SKM-1 (cell line): ENCODE data around the gene ZNF208.
"Not testable (repeated sequence)": the region's sequence is repeated elsewhere in the genome, so short reads cannot be mapped to it uniquely, and the experiment has no call there.

Experiments used
- DNase-seq: peaks from one replicate; lab custom pipeline; 2025; ENCODE audit not compliant: unreplicated experiment; lab: John Stamatoyannopoulos, UW

ZNF208 gene

GRCh38 chr19:22010437-22011143 is at the start of gene ZNF208:
TSS of gene ZNF208 (minus strand) at chr19:22010943. CDS start at chr19:22010794, 149 bp downstream.
- not testable (repeated sequence) for DNase-seq

GRCh38 chr19:22052644-22053013 is 41.9 kb upstream of the ZNF208 start:
- DNase-seq, result no peak

- not testable (repeated sequence) for DNase-seq
Observed at GRCh38 chr19:22041151-22041550, 30.4 kb upstream of the ZNF208 start.

GRCh38 chr19:22030680-22031079 is 19.9 kb upstream of the ZNF208 start:
- DNase-seq, result no peak

GRCh38 chr19:22026687-22027086 is 15.9 kb upstream of the ZNF208 start:
- no peak for DNase-seq

- not testable (repeated sequence) for DNase-seq
Observed at GRCh38 chr19:22025539-22025938, 14.8 kb upstream of the ZNF208 start.

- no peak for DNase-seq
Observed at GRCh38 chr19:21970466-21970865, 40.3 kb downstream of the ZNF208 start.

GRCh38 chr19:21947775-21948174 is 63.0 kb downstream of the ZNF208 start:
- DNase-seq, result no peak

- no peak for DNase-seq
Observed at GRCh38 chr19:21940684-21941083, 70.1 kb downstream of the ZNF208 start.

- DNase-seq, result no peak
Observed at GRCh38 chr19:21934593-21934992, 76.2 kb downstream of the ZNF208 start.

GRCh38 chr19:21934131-21934530 is 76.6 kb downstream of the ZNF208 start:
- no peak for DNase-seq

- DNase-seq, result no peak
Observed at GRCh38 chr19:21922276-21922675, 88.5 kb downstream of the ZNF208 start.

- DNase-seq, result no peak
Observed at GRCh38 chr19:21921691-21922180, 89.0 kb downstream of the ZNF208 start.

- DNase-seq, result no peak
Observed at GRCh38 chr19:21915411-21915810, 95.3 kb downstream of the ZNF208 start.

- no peak for DNase-seq
Observed at GRCh38 chr19:21912654-21913053, 98.1 kb downstream of the ZNF208 start.

GRCh38 chr19:21910318-21910717 is 100.4 kb downstream of the ZNF208 start:
- DNase-seq, result no peak

- DNase-seq, result no peak
Observed at GRCh38 chr19:21908066-21908465, 102.7 kb downstream of the ZNF208 start.

- DNase-seq, result no peak
Observed at GRCh38 chr19:21907516-21907915, 103.2 kb downstream of the ZNF208 start.

- no peak for DNase-seq
Observed at GRCh38 chr19:21902571-21902970, 108.2 kb downstream of the ZNF208 start.

- DNase-seq, result no peak
Observed at GRCh38 chr19:21901861-21902260, 108.9 kb downstream of the ZNF208 start.

- DNase-seq, result no peak
Observed at GRCh38 chr19:21900401-21900800, 110.3 kb downstream of the ZNF208 start.

GRCh38 chr19:21891086-21891485 is 119.7 kb downstream of the ZNF208 start:
- DNase-seq, result no peak

- not testable (repeated sequence) for DNase-seq
Observed at GRCh38 chr19:21890017-21890416, 120.7 kb downstream of the ZNF208 start.
